ENCODE results near the gene PILRA.
A peak's percentile ranks its signal among the peaks of the same experiment; 100 is the strongest.

The PILRA gene

DNA sequence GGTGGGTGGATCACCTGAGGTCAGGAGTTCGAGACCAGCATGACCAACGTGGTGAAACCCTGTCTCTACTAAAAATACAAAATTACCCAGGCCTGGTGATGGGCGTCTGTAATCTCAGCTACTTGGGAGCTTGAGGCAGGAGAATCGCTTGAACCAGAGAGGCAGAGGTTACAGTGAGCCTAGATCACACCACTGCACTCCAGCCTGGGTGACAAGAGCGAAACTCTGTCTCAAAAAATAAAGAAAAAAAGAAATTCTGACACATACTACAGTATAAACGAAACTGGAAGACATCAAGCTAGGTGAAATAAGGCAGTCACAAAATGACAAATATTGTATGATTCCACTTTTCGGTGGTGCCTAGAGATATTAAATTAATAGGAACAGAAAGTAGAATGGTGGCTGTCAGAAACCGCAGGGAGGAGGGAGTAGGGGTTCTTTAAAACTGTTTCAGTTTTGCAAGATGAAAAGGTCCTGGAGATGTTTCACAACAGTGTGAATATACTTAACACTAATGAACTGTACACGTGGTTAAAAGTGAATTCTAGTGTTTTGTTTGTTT lies 23.2 kb downstream of the PILRA start:
- H3K4me3 ChIP-seq (replicated peaks in 1 of 2; ENCODE audit: low read depth in 2 of 2, low read length in 2 of 2): no peak overlapping the region
- TF ChIP-seq, protein P1, sequence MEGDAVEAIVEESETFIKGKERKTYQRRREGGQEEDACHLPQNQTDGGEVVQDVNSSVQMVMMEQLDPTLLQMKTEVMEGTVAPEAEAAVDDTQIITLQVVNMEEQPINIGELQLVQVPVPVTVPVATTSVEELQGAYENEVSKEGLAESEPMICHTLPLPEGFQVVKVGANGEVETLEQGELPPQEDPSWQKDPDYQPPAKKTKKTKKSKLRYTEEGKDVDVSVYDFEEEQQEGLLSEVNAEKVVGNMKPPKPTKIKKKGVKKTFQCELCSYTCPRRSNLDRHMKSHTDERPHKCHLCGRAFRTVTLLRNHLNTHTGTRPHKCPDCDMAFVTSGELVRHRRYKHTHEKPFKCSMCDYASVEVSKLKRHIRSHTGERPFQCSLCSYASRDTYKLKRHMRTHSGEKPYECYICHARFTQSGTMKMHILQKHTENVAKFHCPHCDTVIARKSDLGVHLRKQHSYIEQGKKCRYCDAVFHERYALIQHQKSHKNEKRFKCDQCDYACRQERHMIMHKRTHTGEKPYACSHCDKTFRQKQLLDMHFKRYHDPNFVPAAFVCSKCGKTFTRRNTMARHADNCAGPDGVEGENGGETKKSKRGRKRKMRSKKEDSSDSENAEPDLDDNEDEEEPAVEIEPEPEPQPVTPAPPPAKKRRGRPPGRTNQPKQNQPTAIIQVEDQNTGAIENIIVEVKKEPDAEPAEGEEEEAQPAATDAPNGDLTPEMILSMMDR (IDR thresholded peaks at IDR 0.05; ENCODE audit: low read depth, low read length): no peak
- DNase-seq (ENCODE audit: low read depth in 2 of 2): no peak

DNA sequence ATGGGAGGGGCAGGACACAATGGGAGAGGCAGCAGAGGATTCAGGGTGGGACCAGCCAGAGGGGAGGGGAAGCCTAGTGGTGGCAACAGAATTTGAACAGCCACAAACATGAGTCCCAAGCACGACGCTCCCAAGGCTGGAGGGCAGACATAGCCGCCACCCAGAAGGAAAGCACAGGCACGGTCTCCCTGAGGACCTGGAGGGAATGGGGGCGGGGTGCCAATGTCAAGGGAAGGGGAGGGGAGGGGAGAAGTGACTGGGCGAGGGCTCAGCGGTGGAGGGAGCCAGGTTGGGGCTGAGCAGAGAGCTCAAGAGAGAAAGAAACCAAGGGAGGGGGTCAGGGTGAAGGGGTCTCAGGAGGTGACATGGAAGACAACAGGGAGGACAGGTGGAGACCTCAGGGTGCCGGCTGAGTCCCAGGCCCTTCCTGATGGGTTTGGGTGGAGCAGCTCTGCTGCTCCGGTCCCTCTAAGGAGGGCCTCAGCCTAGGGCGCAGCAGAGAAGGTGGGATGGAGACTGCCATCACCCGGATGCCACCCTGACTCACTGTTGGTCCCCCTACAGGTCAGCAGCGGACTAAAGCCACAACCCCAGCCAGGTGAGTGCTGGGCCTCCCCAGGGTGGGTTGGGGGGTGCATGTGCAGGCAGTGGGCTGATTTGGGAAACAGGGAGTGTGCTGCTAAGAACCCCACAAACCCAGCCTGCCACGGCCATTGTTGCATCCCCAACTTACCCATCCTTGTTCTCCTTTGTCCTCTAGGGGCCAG lies 24.2 kb downstream of the PILRA start:
- DNase-seq (ENCODE audit: low read depth in 2 of 2): no peak
- TF ChIP-seq, protein P1 (IDR thresholded peaks at IDR 0.05; ENCODE audit: low read depth, low read length): no peak
- H3K4me3 ChIP-seq (replicated peaks in 1 of 2; ENCODE audit: low read depth in 2 of 2, low read length in 2 of 2): no peak overlapping the region

DNA sequence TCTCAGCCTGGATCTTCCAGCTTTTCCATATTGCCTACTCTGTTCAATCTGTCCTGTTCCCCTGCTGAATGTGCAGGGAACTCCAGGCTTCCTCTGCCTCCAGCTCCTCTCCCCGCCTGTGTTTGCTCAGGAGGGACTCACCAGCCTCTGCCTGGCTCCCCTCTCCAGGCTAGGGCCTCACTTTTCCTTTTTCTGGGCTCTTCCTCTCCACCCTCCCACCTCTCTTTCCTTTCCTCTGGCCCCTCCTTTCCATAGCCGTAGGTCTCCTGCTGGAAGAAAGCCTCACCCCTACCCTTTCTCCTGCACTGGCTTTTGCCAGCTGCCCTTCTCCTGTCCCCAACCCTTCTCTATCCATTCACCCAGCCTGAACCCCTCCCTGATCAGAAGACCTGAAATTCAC lies 25.0 kb downstream of the PILRA start:
- TF ChIP-seq, protein P1 (IDR thresholded peaks at IDR 0.05; ENCODE audit: low read depth, low read length): no peak
- H3K4me3 ChIP-seq (replicated peaks in 1 of 2; ENCODE audit: low read depth in 2 of 2, low read length in 2 of 2): no peak overlapping the region
- no peak for DNase-seq (ENCODE audit: low read depth in 2 of 2)

DNA sequence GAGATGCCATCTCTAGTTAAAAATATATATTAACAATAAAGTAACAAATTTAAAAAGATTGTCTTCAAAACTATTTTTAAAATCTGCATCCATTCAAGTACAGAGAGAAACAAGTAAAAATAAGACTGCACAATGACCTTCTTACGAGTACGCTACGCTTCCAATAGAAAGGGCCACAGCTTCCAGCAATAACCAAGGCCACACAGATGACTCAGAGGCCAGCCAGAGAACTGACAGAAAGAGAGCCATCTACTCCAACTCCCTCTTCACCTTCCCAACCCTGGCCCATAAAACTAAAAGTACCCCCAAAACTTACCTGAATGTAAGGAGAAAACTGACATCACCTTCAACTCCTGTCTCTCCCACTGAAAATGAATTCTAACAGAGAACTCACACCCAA lies 26.8 kb downstream of the PILRA start:
- no peak for DNase-seq (ENCODE audit: low read depth in 2 of 2)
- TF ChIP-seq, protein P1 (IDR thresholded peaks at IDR 0.05; ENCODE audit: low read depth, low read length): no peak

DNA sequence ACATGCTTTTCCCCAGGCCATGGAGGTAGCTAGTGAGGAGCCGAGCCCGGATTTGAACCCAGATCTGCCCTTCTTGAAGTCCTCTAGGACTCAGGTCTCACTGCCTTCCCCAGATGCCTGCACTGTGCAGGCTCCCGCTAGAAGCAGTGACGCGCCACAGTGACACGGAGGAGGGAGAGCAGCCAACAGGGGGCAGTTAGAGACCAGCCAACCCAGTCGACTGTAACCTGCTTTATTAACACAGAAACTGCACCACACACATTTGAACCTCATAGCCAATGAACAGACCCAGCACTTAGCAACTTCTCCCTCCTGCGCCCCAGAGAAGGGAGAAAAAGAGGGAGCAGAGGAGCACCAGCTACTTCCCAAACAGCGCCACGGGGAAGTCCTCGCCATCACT lies 27.4 kb downstream of the PILRA start:
- no peak overlapping the region for H3K4me3 ChIP-seq (replicated peaks in 1 of 2; ENCODE audit: low read depth in 2 of 2, low read length in 2 of 2)
- TF ChIP-seq, protein P1 (IDR thresholded peaks at IDR 0.05; ENCODE audit: low read depth, low read length): no peak
- DNase-seq (ENCODE audit: low read depth in 2 of 2): peak in 1 of 2 donors; percentile 14

More for the DNA sequence above, 26.8 kb downstream of the PILRA start:
- H3K4me3 ChIP-seq (replicated peaks in 1 of 2; ENCODE audit: low read depth in 2 of 2, low read length in 2 of 2): no peak overlapping the region

DNA sequence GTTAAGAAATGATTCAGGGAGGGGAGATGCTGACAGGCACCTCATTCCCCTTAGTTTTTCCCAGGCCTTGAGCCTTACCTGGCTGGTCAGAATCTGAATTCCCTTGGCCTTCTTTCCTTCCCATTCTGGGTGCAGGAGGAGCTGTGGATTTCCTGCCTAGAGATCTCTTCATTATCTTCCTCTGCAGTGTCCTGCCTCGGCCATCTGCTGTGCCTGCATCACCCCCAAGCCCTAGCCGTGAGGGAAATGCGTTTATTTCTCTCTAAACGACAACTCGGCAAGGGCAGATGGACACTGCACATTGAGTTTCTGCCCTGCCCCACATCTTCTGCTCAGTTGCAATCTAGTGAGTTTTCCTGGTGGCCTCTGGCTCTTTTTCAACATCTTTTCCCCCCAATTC lies 28.5 kb downstream of the PILRA start:
- no peak overlapping the region for H3K4me3 ChIP-seq (replicated peaks in 1 of 2; ENCODE audit: low read depth in 2 of 2, low read length in 2 of 2)
- TF ChIP-seq, protein P1 (IDR thresholded peaks at IDR 0.05; ENCODE audit: low read depth, low read length): no peak
- DNase-seq (ENCODE audit: low read depth in 2 of 2): no peak
